GM18511 (cell line): ENCODE results near the gene TTC6.
"Not testable (repeated sequence)": the region's sequence is repeated elsewhere in the genome, so short reads cannot be mapped to it uniquely, and the experiment has no call there.

Experiments used
- ATAC-seq: cut with Tn5 transposase; IDR thresholded peaks from one replicate; pipeline ENCODE4 v1.9.1; 2021; ENCODE audit warnings: mild to moderate bottlenecking, moderate library complexity; ENCODE audit not compliant: unreplicated experiment

The TTC6 gene

GRCh38 chr14:37594971-37595808 lies at the start of gene TTC6, which contains the start of gene FOXA1:
TSS of gene TTC6 (plus strand) at chr14:37595629. CDS start at chr14:37622065, 26,436 bp downstream.
TSS of gene FOXA1 (minus strand) at chr14:37595249. CDS start at chr14:37594972, 277 bp downstream.
- ATAC-seq = peak; percentile 3

- ATAC-seq = no peak
Measured at GRCh38 chr14:37546621-37547447, 48.6 kb upstream of the TTC6 start.

GRCh38 chr14:37550511-37550910 lies 44.9 kb upstream of the TTC6 start:
- no peak for ATAC-seq

- ATAC-seq = no peak
Measured at GRCh38 chr14:37551119-37551518, 44.3 kb upstream of the TTC6 start.

GRCh38 chr14:37553935-37554550 lies 41.4 kb upstream of the TTC6 start:
- no peak for ATAC-seq

GRCh38 chr14:37555596-37555995 lies 39.8 kb upstream of the TTC6 start:
- not testable (repeated sequence) for ATAC-seq

- ATAC-seq = no peak
Measured at GRCh38 chr14:37558740-37559139, 36.7 kb upstream of the TTC6 start.

GRCh38 chr14:37559386-37559785 lies 36.0 kb upstream of the TTC6 start:
- no peak for ATAC-seq

- ATAC-seq = no peak
Measured at GRCh38 chr14:37563189-37563588, 32.2 kb upstream of the TTC6 start.

GRCh38 chr14:37565550-37565949 lies 29.9 kb upstream of the TTC6 start:
- no peak for ATAC-seq

- no peak for ATAC-seq
Measured at GRCh38 chr14:37566811-37567371, 28.5 kb upstream of the TTC6 start.

- ATAC-seq = no peak
Measured at GRCh38 chr14:37569729-37570128, 25.7 kb upstream of the TTC6 start.

GRCh38 chr14:37571391-37571790 lies 24.0 kb upstream of the TTC6 start:
- ATAC-seq = no peak

GRCh38 chr14:37573356-37573755 lies 22.1 kb upstream of the TTC6 start:
- no peak for ATAC-seq

- ATAC-seq = no peak
Measured at GRCh38 chr14:37579274-37579673, 16.2 kb upstream of the TTC6 start.

GRCh38 chr14:37580146-37580545 lies 15.3 kb upstream of the TTC6 start:
- no peak for ATAC-seq

- ATAC-seq = no peak
Measured at GRCh38 chr14:37583358-37584210, 11.8 kb upstream of the TTC6 start.

GRCh38 chr14:37584211-37585100 lies 11.0 kb upstream of the TTC6 start:
- no peak for ATAC-seq

GRCh38 chr14:37585101-37585511 lies 10.3 kb upstream of the TTC6 start:
- ATAC-seq = no peak
